ENCODE results near the gene ADARB1. TPM values are rescaled to one million over a fixed set of nuclear protein-coding genes. Genes with fewer than 3 reads are reported as not detected.

ADARB1 gene
- total RNA-seq, 1 experiment from 2014 or later: 8.3 TPM

DNA sequence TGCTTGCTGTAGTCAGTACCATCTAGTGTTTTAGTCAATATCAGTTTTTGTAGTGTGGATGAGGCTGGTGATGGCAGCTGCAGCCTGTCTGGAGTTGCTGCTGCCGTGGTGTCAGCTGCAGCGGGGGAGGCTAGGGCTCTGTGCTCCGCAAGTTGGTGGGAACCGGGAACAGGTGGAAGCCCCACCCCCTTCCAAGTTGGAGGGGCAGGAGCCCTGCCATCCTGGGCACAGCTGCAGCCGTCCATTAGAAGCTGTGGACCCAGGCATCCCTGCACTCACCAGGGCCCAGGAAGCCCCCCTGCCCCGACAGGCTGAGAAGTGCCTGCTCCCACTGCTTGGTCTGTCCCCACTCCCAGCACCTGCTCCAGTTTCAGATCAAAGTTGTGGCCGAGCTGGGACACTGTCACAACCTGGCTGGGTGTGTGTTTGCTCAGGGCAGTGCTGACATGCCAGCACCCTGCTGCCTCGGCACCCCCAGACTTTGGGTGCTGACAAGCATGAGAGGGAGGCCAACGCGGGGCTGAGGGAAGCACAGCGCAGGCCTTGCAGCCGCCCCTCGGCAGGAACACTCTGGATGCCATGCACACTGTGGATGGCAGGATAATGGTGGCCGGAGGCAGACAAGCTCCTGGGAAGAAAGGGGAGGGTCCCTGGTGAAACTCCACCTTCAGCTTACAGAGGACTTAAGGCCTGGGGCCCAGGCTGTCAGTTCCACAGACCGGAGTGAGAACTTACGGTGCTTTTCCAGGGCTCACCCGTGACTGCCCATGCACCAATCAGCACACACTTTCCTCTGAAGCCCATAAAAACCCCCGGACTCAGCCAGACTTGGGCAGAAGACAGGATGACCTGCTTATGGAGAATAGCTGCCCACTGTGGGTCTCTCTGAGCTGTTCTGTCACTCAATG lies 86.9 kb downstream of the ADARB1 start:
- in situ Hi-C loops (cut with HindIII; ENCODE audit: low pct_unique_long_range_greater_than_20kb, low sequenced_read_pairs): no loop called here
- no peak for DNase-seq (ENCODE audit: low read depth, low spot score)

DNA sequence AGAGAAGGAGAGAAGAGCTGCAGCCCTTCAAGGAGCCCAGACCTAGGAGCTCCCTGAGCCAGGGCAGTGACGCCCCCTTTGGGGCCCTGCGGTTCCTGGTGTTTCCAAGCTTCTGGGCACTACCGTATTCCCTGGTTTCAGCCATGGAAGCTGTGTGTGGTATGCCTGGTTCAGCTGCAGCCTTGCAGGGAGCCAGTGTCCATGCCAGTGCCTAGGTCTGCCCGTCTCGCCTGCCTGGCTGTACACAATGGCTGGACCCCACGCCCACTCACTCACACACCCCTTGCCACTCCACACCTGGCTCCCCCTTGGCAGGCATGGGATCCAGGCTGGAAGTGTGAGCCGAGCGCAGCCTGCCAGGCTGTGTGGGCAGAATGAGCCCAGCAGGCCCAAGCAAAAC lies 87.7 kb downstream of the ADARB1 start:
- in situ Hi-C loops (cut with HindIII; ENCODE audit: low pct_unique_long_range_greater_than_20kb, low sequenced_read_pairs): no loop called here
- no peak for DNase-seq (ENCODE audit: low read depth, low spot score)

- no peak for DNase-seq (ENCODE audit: low read depth, low spot score)
- in situ Hi-C loops (cut with HindIII; ENCODE audit: low pct_unique_long_range_greater_than_20kb, low sequenced_read_pairs): no loop called here
These were observed 88.4 kb downstream of the ADARB1 start for GRCh38 chr21:45162809-45163208.

GRCh38 chr21:45163413-45164123 lies 89.2 kb downstream of the ADARB1 start:
- in situ Hi-C loops (cut with HindIII; ENCODE audit: low pct_unique_long_range_greater_than_20kb, low sequenced_read_pairs): no loop called here
- DNase-seq (ENCODE audit: low read depth, low spot score): no peak

DNA sequence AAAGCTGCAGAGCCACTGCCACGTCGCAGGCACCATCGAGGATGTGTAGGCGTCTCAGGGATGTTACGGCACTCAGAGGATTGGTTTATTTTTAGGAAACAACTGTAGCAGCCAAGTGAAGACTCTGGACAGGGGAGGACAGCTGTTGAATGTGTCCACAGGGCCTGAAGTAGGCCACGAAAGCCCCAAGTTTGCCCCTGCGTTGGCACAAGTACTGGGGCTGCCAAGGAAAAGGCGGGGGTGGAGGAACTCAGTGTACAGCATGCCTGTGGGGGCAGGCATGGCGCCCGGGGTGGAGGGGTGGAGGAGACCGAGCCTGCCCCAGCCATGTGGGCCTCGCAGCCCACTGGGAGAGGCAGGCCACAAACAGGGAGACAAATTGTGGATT lies 89.7 kb downstream of the ADARB1 start:
- no peak for DNase-seq (ENCODE audit: low read depth, low spot score)
- in situ Hi-C loops (cut with HindIII; ENCODE audit: low pct_unique_long_range_greater_than_20kb, low sequenced_read_pairs): no loop called here

GRCh38 chr21:45164838-45165237 lies 90.5 kb downstream of the ADARB1 start:
- in situ Hi-C loops (cut with HindIII; ENCODE audit: low pct_unique_long_range_greater_than_20kb, low sequenced_read_pairs): no loop called here
- no peak for DNase-seq (ENCODE audit: low read depth, low spot score)

DNA sequence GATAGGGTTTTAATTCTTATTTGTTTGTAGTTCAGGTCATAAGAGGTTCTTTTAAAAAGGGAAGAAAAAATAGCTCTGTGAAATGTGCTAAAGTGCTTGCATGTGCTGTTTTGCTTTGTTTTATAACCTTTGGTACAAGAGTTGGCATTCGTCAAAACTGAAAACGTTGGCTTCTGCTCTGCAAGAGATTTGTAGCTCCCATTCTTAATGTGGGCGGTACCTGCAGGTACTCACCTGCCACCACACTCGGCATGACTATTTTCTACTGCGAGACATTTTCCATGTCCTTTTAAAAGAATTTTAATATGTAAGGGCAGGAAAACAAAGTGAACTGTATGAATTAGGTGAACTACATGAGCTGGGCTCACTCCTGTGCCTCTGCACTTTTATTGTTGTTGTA lies 92.6 kb downstream of the ADARB1 start:
- no peak for DNase-seq (ENCODE audit: low read depth, low spot score)
- in situ Hi-C loops (cut with HindIII; ENCODE audit: low pct_unique_long_range_greater_than_20kb, low sequenced_read_pairs): no loop called here

- DNase-seq (ENCODE audit: low read depth, low spot score): no peak
- in situ Hi-C loops (cut with HindIII; ENCODE audit: low pct_unique_long_range_greater_than_20kb, low sequenced_read_pairs): no loop called here
These were observed 93.4 kb downstream of the ADARB1 start for GRCh38 chr21:45167796-45168222.

DNA sequence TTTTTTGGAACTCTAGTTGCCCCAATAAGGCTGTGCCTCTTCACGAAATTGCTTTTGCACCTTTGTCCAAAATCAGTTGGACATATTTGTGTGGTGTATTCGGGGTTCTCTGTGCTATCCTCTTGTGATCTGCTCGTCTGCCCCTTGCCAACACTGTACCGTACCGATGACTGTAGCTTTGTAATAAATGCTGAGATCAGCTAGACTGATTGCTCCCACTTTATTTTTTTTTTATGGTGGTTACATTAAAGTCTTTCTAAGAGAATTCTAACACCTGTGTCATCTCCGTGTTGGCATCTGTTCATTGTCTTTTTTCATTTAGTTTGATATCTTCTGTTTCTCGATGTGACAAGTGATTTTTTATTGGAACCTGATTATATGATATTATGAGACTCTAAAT lies 94.1 kb downstream of the ADARB1 start:
- DNase-seq (ENCODE audit: low read depth, low spot score): no peak
- in situ Hi-C loops (cut with HindIII; ENCODE audit: low pct_unique_long_range_greater_than_20kb, low sequenced_read_pairs): no loop called here

DNA sequence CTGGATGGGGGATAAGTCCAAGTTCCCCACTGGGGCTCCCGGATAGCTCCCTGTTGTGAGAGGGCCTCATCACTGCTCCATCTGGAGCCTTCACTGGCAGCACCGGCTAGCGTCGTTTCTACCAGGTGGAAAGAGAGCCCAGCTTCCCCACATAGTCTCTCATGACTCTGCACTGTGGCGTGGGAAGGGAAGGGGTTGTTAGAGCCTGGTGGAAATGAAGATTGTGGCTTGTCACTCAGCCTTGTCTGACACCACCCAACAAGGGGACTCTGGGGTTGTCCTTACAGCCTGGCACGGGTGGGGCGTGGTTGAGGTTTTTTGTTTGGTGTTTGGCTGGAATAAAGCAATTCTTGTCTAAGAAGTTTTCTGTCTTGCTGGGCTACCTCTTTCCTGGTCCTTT lies 94.6 kb downstream of the ADARB1 start:
- in situ Hi-C loops (cut with HindIII; ENCODE audit: low pct_unique_long_range_greater_than_20kb, low sequenced_read_pairs): no loop called here

DNA sequence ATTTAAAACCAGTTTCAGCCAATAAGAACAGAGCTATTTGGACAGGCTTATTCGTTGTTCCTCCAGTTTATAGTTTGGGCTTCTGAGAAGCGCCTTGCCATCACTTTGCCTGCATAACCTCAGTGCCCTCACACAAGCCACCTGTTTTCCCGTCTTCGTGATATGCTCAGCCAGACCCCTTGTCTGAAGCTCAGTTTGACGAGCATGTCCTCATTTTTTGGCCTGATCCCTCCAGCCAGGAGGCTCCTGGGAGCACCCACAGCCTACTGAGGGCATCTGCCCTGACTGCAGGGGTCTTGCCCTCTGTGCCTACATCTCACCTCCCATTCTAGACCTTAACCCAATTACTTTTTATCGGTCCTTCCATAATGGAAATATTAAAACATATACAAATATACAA lies 95.3 kb downstream of the ADARB1 start:
- no peak for DNase-seq (ENCODE audit: low read depth, low spot score)
- in situ Hi-C loops (cut with HindIII; ENCODE audit: low pct_unique_long_range_greater_than_20kb, low sequenced_read_pairs): no loop called here

More for the DNA sequence above, 94.6 kb downstream of the ADARB1 start:
- DNase-seq (ENCODE audit: low read depth, low spot score): no peak

DNA sequence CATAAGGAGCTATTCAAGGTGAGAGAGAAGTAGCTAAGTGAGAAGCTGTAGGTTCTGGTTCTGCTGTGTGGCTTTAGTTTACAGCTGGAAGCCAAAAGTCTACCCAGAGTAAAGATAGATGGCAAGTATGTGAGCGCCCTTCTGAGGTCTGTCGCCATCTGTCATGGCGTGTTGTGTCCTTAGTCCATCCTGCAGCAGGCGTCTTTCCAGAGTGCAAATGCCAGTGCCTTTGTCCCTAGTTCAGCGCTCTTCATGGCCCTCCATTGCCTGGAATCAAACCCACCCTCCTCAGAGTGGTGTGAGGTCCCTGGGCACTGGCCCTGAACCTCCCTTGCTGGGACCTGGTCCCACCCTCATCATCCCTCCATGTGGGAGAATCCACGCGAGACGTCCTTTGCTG lies 96.6 kb downstream of the ADARB1 start:
- DNase-seq (ENCODE audit: low read depth, low spot score): no peak
- in situ Hi-C loops (cut with HindIII; ENCODE audit: low pct_unique_long_range_greater_than_20kb, low sequenced_read_pairs): no loop called here

DNA sequence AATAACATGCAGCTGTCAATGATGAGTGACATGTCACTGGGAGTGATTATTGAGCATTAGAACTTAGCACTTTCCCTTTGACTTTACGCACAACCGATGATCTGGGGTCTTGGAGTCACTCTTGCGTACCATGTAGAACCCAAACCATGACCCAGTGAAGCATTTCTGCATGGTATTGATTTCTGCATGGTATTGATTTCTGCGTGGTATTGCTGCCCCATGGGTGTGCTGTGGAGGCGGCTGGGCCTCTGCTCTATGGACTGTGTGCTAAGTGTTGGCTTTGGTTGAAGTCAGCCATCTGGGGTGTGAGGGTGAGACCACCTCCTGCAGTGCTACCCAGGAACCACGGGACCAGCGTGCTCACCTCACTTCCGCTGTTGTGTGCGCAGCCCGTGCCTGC lies 98.0 kb downstream of the ADARB1 start:
- DNase-seq (ENCODE audit: low read depth, low spot score): no peak
- in situ Hi-C loops (cut with HindIII; ENCODE audit: low pct_unique_long_range_greater_than_20kb, low sequenced_read_pairs): no loop called here

GRCh38 chr21:45175326-45176095 lies 101.1 kb downstream of the ADARB1 start:
- in situ Hi-C loops (cut with HindIII; ENCODE audit: low pct_unique_long_range_greater_than_20kb, low sequenced_read_pairs): no loop called here
- DNase-seq (ENCODE audit: low read depth, low spot score): no peak

DNA sequence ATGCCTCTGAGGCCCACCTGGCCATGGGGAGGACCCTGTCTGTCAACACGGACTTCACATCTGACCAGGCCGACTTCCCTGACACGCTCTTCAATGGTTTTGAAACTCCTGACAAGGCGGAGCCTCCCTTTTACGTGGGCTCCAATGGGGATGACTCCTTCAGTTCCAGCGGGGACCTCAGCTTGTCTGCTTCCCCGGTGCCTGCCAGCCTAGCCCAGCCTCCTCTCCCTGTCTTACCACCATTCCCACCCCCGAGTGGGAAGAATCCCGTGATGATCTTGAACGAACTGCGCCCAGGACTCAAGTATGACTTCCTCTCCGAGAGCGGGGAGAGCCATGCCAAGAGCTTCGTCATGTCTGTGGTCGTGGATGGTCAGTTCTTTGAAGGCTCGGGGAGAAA lies 101.8 kb downstream of the ADARB1 start:
- in situ Hi-C loops (cut with HindIII; ENCODE audit: low pct_unique_long_range_greater_than_20kb, low sequenced_read_pairs): no loop called here
- DNase-seq (ENCODE audit: low read depth, low spot score): no peak

DNA sequence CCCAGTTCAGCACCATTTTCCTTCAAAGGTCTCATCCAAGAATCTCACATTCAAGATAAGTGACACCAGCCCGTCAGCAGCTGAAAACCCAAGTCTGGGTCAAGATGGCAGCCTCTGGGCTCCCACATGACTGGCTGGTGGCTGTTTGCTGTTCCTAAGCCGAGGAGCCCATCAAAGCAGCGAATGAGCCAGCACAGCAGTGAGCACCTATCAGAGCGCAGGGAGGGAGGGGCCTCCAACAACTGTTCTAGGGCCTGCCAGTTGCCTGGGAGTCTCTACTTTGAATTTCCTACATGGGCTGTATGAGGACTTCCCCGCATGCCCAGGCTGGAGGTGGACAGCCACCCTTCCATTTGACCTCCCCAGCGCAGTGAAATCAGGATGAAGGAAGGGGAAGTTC lies 102.7 kb downstream of the ADARB1 start:
- no peak for DNase-seq (ENCODE audit: low read depth, low spot score)
- in situ Hi-C loops (cut with HindIII; ENCODE audit: low pct_unique_long_range_greater_than_20kb, low sequenced_read_pairs): no loop called here

DNA sequence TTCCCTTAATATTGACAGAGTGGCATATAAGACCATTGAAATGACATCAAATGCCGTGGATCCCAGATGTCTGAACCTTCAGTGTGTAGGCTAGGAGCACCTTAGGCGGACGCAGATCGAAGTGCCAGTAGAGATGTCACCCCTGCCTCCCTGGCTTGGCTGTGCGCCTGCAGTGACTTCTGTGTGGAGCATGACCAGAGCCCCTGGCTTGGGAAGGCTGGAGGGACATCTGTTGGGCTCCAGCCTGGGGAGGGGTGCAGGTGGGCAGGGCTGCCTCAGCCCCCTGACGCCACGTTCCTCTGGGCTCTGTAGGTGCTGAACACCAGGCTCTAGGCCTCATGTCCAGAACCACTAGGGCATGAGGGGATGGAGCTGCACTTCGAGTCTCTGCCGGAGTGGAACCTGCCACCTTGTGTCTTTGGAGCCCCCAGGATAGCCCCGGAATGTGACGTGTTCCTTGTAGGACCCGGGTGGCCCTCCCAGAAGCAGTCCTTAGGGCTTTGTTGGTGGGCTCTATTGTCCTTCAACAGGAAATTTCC lies 103.8 kb downstream of the ADARB1 start:
- no peak for DNase-seq (ENCODE audit: low read depth, low spot score)
- in situ Hi-C loops (cut with HindIII; ENCODE audit: low pct_unique_long_range_greater_than_20kb, low sequenced_read_pairs): no loop called here

- in situ Hi-C loops (cut with HindIII; ENCODE audit: low pct_unique_long_range_greater_than_20kb, low sequenced_read_pairs): no loop called here
- no peak for DNase-seq (ENCODE audit: low read depth, low spot score)
These were observed 104.6 kb downstream of the ADARB1 start for GRCh38 chr21:45178971-45179370.

All from SK-MEL-5 (cell line).